GM12878 (cell line): ENCODE data around the gene SLC24A3. TPM values are rescaled to one million over a fixed set of nuclear protein-coding genes. Genes with fewer than 3 reads are reported as not detected.

ENCODE experiments used
- ATAC-seq: fragments of 200-7000 bp; cut with Tn5 transposase; 3 replicates; pipeline ENCODE4 v1.9.1; 2020; ENCODE audit warnings: mild to moderate bottlenecking, moderate library complexity
- BruUV-seq: library from RNA; stranded (reverse); fragments of 400-500 nt; replicated peaks from 2 replicates; lab custom pipeline; 2021; lab: Mats Ljungman, UMichigan
- CTCF ChIA-PET: fragments of 300-600 bp; sonication (Branson Sonifier 250); formaldehyde crosslinking; extraction: SDS; loops from one replicate; lab custom pipeline; 2021; ENCODE audit warnings: inconsistent platforms; lab: Yijun Ruan, JAX
- POLR2A ChIA-PET: fragments of 350-600 bp; formaldehyde crosslinking; extraction: SDS; loops from one replicate; lab custom pipeline; 2021; ENCODE audit warnings: inconsistent platforms; lab: Charles Lee
- RAD21 ChIA-PET: fragments of 300-600 bp; sonication (Branson Sonifier 250); formaldehyde crosslinking; loops from one replicate; lab custom pipeline; 2023; ENCODE audit warnings: antibody characterized with exemption; ENCODE audit not compliant: unreplicated experiment; lab: Charles Lee
- SMC1A ChIA-PET: fragments of 300-600 bp; sonication (Branson Sonifier 250); formaldehyde crosslinking; loops from one replicate; lab custom pipeline; 2023; ENCODE audit not compliant: unreplicated experiment, uncharacterized antibody; lab: Charles Lee
- DNase-seq: peaks from one replicate; pipeline ENCODE4 v3.0.0-alpha.2; 2011; ENCODE audit warnings: low read depth, low spot score
- FAIRE-seq: peaks from 3 replicates; lab custom pipeline; 2011; peaks lifted over from hg19 to GRCh38; lab: Jason Lieb, UNC
- H2AFZ ChIP-seq: 2 replicates; pipeline ENCODE4 v1.6.0; 2011; ENCODE audit warnings: low read depth, low read length, control low read depth; ENCODE audit not compliant: control insufficient read depth
- H3K27ac ChIP-seq: 2 replicates; pipeline ENCODE4 v1.5.1; 2011; ENCODE audit warnings: control low read depth; ENCODE audit not compliant: control insufficient read depth, insufficient read depth
- H3K27me3 ChIP-seq, 2 experiments: replicated peaks in 1 of 2; 2 replicates each; pipeline versions ENCODE4 v1.6.0 to v1.6.1; 2011; ENCODE audit warnings: low read length in 1 of 2; ENCODE audit not compliant: control insufficient read depth in 2 of 2, insufficient read depth in 2 of 2
- H3K36me3 ChIP-seq, 2 experiments: 2 replicates each; pipeline ENCODE4 v1.5.1; 2011; ENCODE audit warnings: low read length in 1 of 2; ENCODE audit not compliant: control insufficient read depth in 2 of 2, insufficient read depth in 2 of 2
- H3K4me1 ChIP-seq: 2 replicates; pipeline ENCODE4 v1.6.1; 2011; ENCODE audit warnings: mild to moderate bottlenecking, low read length, moderate library complexity, mixed read lengths; ENCODE audit not compliant: control insufficient read depth, insufficient read depth
- H3K4me2 ChIP-seq: 2 replicates; pipeline ENCODE4 v1.6.0; 2011; ENCODE audit warnings: control low read depth; ENCODE audit not compliant: control insufficient read depth, insufficient read depth
- H3K4me3 ChIP-seq: fragments of 200-600 bp; sonication (generic); 2 replicates; pipeline ENCODE4 v1.5.1; 2016
- H3K79me2 ChIP-seq: 2 replicates; pipeline ENCODE4 v1.6.0; 2011; ENCODE audit warnings: low read length; ENCODE audit not compliant: control insufficient read depth, insufficient read depth
- H3K9ac ChIP-seq: 2 replicates; pipeline ENCODE4 v1.8.0; 2011; ENCODE audit warnings: low read length, control low read depth, mixed read lengths; ENCODE audit not compliant: control insufficient read depth, insufficient read depth
- H3K9me3 ChIP-seq: replicated peaks from 3 replicates; pipeline ENCODE4 v1.5.1; 2011; ENCODE audit warnings: mild to moderate bottlenecking, low read length; ENCODE audit not compliant: control insufficient read depth, insufficient read depth
- H4K20me1 ChIP-seq: 2 replicates; pipeline ENCODE4 v1.6.0; 2011; ENCODE audit not compliant: control insufficient read depth, insufficient read depth
- CHD1 ChIP-seq: IDR thresholded peaks from 2 replicates; pipeline ENCODE4 v1.6.1; 2012; ENCODE audit warnings: low read depth, low read length, improper control_type of control experiment
- FOS ChIP-seq: IDR thresholded peaks from 3 replicates; pipeline ENCODE4 v1.6.1; 2011; ENCODE audit warnings: borderline replicate concordance; ENCODE audit not compliant: insufficient read length; ENCODE audit errors: extremely low read depth
- IKZF2 ChIP-seq, 2 experiments: fragments of 450-650 bp; IDR thresholded peaks; 2 replicates each; pipeline ENCODE4 v1.6.1; 2017; ENCODE audit warnings: mild to moderate bottlenecking in 2 of 2, moderate library complexity in 2 of 2
- MTA2 ChIP-seq: fragments of 450-650 bp; IDR thresholded peaks from 2 replicates; pipeline ENCODE4 v1.6.1; 2016; ENCODE audit warnings: low read depth, mild to moderate bottlenecking, moderate library complexity
- MYB ChIP-seq: fragments of 150-350 bp; IDR thresholded peaks from 2 replicates; pipeline ENCODE4 v1.6.1; 2014; ENCODE audit warnings: mild to moderate bottlenecking, low read depth, low read length, borderline replicate concordance
- POLR2AphosphoS2 ChIP-seq: IDR thresholded peaks from 2 replicates; pipeline ENCODE4 v1.6.1; 2011; ENCODE audit warnings: low read depth, mild to moderate bottlenecking, low read length, improper control_type of control experiment, moderate library complexity
- RBBP5 ChIP-seq: fragments of 200-600 bp; sonication (generic); conservative IDR thresholded peaks from 2 replicates; pipeline ENCODE4 v1.6.1; 2016
- TAF1 ChIP-seq: IDR thresholded peaks from 2 replicates; pipeline ENCODE4 v1.6.1; 2011; ENCODE audit warnings: mild to moderate bottlenecking, low read depth, low read length, borderline replicate concordance
- TBL1XR1 ChIP-seq: IDR thresholded peaks from 2 replicates; pipeline ENCODE4 v1.6.1; 2012; ENCODE audit warnings: low read depth, low read length, improper control_type of control experiment
- YBX1 ChIP-seq: fragments of 450-650 bp; IDR thresholded peaks from 2 replicates; pipeline ENCODE4 v1.6.1; 2016; ENCODE audit warnings: antibody characterized with exemption
- YY1 ChIP-seq: IDR thresholded peaks from 2 replicates; pipeline ENCODE4 v1.6.1; 2011; ENCODE audit warnings: low read depth, mild to moderate bottlenecking, low read length
- ZNF384 ChIP-seq: IDR thresholded peaks from 2 replicates; pipeline ENCODE4 v1.6.1; 2012; ENCODE audit warnings: low read depth, mild to moderate bottlenecking, low read length, improper control_type of control experiment, borderline replicate concordance
- WGBS: methylation state at CpG from one replicate; pipeline ENCODE4 v1.1.6; 2016; ENCODE audit warnings: low lambda C conversion rate; ENCODE audit not compliant: insufficient replicate concordance, insufficient coverage; ENCODE audit errors: missing lambda C conversion rate; 5-methylcytosine and 5-hydroxymethylcytosine counted together
- in situ Hi-C: fragments of 300-500 bp; cut with MboI; formaldehyde crosslinking; loops from 9 replicates; pipeline ENCODE4 v1.14.3; 2018; ENCODE audit warnings: mixed read lengths
- intact Hi-C: fragments of 100-400 bp; cut with micrococcal nuclease; formaldehyde crosslinking; loops from one replicate; pipeline ENCODE4 v1.14.2; 2022; ENCODE audit not compliant: unreplicated experiment
- polyA plus RNA-seq, 11 experiments: library from polyadenylated mRNA; depleted of rRNA in 4 of 11; unstranded in 6 of 11; stranded (reverse) in 5 of 11; fragments of >200 nt; fragmentation: Nextera tagmentation in 4 of 11; fragmentation: Illumina TruSeq in 1 of 11; extraction: Ambion mirVana in 4 of 11; extraction: Trizol in 1 of 11; gene quantifications; 1 replicate in 1 of 11; 2 replicates in 10 of 11; pipeline versions ENCODE4 v1.2.1 to v1.2.3, GENCODE V29; 2011 to 2016; ENCODE audit warnings: inconsistent platforms in 2 of 11, missing spikeins in 2 of 11, low read depth in 1 of 11
- total RNA-seq, 4 experiments: library from RNA; depleted of rRNA in 3 of 4; stranded (reverse); fragments of >200 nt in 3 of 4; fragmentation: Illumina TruSeq in 1 of 4; extraction: Trizol in 1 of 4; gene quantifications; 2 replicates each; pipeline versions ENCODE4 v1.2.1 to v1.2.3, GENCODE V29; 2013 to 2021
- TF ChIP-seq, protein P1 (sequence below): fragments of 450-650 bp; IDR thresholded peaks from 2 replicates; pipeline ENCODE4 v1.6.1; 2016; ENCODE audit warnings: mild to moderate bottlenecking
- TF ChIP-seq, protein P2 (sequence below): IDR thresholded peaks from 2 replicates; pipeline ENCODE4 v1.6.1; 2012; ENCODE audit warnings: improper control_type of control experiment, low read depth, low read length; ENCODE audit not compliant: insufficient replicate concordance

SLC24A3 gene
- total and polyA plus RNA-seq, 10 of the 15 experiments (the other 5 are each of a cell fraction or from before 2014, with no cell fraction given): 0.04 TPM; not detected in 9

DNA sequence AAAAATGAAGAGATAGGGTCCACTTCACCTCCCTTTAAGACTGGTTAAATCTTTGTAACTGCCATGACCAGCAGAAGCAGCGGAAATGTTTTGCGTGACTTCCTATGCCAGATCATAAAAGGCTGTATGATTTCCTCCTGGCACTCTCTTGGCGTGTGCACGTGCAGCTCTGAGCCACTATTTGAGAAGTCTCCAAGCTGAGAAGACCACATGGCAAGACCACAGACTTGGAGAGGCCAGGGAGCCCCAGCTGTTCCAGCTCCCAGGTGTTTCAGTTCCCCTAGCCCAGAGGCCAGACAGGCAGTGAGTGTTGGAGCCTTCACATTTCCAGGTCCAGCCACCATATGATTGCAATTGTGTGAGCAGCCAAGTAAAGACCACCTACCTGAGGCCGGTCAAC, 286.3 kb downstream of the SLC24A3 start (continued):
- TF ChIP-seq YY1 (no peak), IKZF2 (IDR thresholded peaks at IDR 0.05) (no peak)
- TF ChIP-seq, protein P1, sequence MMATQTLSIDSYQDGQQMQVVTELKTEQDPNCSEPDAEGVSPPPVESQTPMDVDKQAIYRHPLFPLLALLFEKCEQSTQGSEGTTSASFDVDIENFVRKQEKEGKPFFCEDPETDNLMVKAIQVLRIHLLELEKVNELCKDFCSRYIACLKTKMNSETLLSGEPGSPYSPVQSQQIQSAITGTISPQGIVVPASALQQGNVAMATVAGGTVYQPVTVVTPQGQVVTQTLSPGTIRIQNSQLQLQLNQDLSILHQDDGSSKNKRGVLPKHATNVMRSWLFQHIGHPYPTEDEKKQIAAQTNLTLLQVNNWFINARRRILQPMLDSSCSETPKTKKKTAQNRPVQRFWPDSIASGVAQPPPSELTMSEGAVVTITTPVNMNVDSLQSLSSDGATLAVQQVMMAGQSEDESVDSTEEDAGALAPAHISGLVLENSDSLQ: no peak
- TF ChIP-seq, protein P2, sequence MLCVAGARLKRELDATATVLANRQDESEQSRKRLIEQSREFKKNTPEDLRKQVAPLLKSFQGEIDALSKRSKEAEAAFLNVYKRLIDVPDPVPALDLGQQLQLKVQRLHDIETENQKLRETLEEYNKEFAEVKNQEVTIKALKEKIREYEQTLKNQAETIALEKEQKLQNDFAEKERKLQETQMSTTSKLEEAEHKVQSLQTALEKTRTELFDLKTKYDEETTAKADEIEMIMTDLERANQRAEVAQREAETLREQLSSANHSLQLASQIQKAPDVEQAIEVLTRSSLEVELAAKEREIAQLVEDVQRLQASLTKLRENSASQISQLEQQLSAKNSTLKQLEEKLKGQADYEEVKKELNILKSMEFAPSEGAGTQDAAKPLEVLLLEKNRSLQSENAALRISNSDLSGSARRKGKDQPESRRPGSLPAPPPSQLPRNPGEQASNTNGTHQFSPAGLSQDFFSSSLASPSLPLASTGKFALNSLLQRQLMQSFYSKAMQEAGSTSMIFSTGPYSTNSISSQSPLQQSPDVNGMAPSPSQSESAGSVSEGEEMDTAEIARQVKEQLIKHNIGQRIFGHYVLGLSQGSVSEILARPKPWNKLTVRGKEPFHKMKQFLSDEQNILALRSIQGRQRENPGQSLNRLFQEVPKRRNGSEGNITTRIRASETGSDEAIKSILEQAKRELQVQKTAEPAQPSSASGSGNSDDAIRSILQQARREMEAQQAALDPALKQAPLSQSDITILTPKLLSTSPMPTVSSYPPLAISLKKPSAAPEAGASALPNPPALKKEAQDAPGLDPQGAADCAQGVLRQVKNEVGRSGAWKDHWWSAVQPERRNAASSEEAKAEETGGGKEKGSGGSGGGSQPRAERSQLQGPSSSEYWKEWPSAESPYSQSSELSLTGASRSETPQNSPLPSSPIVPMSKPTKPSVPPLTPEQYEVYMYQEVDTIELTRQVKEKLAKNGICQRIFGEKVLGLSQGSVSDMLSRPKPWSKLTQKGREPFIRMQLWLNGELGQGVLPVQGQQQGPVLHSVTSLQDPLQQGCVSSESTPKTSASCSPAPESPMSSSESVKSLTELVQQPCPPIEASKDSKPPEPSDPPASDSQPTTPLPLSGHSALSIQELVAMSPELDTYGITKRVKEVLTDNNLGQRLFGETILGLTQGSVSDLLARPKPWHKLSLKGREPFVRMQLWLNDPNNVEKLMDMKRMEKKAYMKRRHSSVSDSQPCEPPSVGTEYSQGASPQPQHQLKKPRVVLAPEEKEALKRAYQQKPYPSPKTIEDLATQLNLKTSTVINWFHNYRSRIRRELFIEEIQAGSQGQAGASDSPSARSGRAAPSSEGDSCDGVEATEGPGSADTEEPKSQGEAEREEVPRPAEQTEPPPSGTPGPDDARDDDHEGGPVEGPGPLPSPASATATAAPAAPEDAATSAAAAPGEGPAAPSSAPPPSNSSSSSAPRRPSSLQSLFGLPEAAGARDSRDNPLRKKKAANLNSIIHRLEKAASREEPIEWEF: no peak

DNA sequence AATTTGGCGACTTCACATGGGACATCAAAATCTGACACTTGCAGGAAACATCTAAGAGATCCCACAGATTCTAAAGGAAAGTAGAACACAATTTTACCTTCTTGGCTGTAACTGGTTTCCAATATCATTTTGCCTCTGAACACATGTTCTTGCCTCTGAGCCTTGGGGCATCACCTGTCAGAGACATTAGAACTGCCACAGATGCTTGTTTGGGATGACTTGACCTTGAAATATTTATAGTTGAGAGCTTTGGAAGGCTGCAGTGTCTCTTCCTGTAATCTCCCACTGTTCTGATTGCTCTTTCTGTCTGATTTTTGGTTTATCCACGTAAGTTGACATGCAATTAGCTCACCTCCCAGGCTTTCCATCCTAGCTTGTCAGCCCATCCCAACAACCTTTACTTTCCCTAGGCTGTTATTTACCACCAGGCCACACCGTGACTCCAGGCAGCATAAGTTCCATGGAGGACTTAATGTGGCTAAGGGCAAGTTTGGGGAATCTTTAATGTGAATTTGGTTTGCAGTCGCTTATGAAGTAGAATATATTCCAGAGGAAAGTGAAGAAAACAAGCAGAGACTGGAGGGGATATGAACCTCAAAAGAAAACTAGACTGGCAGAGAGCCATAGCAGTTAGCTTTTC, 289.2 kb downstream of the SLC24A3 start:
- H4K20me1 ChIP-seq: no peaks in the 10 kb centered on the region
- DNase-seq: no peak
- intact Hi-C loops (no loop called here), in situ Hi-C loops (no loop called here)
- no peaks in the 10 kb centered on the region for H3K36me3 ChIP-seq
- 38% methylated on average over 4 of the region's 4 CpGs for WGBS
- no peaks in the 10 kb centered on the region for H3K79me2 ChIP-seq
- ChIA-PET POLR2A (no interaction called here), RAD21 (no interaction called here), CTCF (interaction anchor here (0.5 kb wide), 1 partner anchor 40 kb away, joined by 3 read pairs; no protein-coding TSS in a partner anchor), SMC1A (no interaction called here)
- BruUV-seq: no TSS peak
- no peak overlapping the region for H3K4me3 ChIP-seq
- H3K27ac ChIP-seq: no peak overlapping the region
- H3K9me3 ChIP-seq: no peaks in the 10 kb centered on the region
- no peaks in the 10 kb centered on the region for H3K27me3 ChIP-seq
- H3K9ac ChIP-seq: no peak overlapping the region
- ATAC-seq: no peak
- TF ChIP-seq YBX1 (no peak), ZNF384 (no peak), CHD1 (no peak), POLR2AphosphoS2 (no peak), MYB (no peak), RBBP5 (no peak), FOS (no peak), MTA2 (no peak), TAF1 (no peak), TBL1XR1 (no peak)
- no peak overlapping the region for H2AFZ ChIP-seq
- FAIRE-seq: no peak
- H3K4me1 ChIP-seq: no peaks in the 10 kb centered on the region
- H3K4me2 ChIP-seq: no peak overlapping the region
